VCaP (cell line): Measurements from ENCODE around the gene PSD4.

Experiments used
- H3K27ac ChIP-seq: fragments of 450-650 bp; 2 replicates; pipeline ENCODE4 v1.5.1; 2017
- TF ChIP-seq, protein P1 (sequence below): fragments of 450-650 bp; conservative IDR thresholded peaks from 2 replicates; pipeline ENCODE4 v1.5.1; 2017; ENCODE audit warnings: mild to moderate bottlenecking, moderate library complexity

PSD4 gene

DNA sequence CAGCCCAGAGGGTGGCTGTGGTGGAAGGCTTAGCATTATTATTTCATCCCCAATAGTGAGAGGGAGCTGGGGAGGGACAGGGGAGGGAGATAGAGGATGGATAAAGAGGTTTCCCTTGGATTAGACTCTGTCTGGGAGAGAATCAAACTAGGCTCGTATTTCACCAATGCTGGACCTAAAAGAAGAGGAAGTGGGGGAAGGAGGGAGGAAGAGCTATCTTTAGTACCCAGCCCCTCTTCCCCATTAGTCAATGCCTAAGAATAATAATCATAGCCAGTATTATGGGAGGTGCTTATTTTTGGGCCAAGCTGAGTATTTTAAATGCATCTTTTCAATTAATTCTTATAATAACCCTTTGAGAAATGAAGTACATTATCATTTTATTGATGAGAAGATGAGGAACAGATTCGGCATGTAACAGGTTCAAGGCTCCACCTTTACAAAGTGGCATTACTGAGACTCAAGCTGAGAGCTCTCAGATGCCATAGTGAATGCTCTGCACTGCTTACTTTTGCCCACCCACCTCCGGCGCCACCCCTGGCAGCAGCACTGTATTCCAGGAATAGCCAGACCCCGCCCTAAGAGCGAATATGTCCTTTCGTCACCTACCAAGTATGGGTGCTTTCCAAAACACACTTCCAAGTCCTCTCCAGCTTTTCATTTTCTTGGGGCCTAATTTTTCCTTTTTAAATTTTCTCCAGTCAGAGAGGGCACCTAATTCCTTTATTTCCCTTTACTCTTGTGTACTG is 83.9 kb downstream of the PSD4 start:
- TF ChIP-seq, protein P1, sequence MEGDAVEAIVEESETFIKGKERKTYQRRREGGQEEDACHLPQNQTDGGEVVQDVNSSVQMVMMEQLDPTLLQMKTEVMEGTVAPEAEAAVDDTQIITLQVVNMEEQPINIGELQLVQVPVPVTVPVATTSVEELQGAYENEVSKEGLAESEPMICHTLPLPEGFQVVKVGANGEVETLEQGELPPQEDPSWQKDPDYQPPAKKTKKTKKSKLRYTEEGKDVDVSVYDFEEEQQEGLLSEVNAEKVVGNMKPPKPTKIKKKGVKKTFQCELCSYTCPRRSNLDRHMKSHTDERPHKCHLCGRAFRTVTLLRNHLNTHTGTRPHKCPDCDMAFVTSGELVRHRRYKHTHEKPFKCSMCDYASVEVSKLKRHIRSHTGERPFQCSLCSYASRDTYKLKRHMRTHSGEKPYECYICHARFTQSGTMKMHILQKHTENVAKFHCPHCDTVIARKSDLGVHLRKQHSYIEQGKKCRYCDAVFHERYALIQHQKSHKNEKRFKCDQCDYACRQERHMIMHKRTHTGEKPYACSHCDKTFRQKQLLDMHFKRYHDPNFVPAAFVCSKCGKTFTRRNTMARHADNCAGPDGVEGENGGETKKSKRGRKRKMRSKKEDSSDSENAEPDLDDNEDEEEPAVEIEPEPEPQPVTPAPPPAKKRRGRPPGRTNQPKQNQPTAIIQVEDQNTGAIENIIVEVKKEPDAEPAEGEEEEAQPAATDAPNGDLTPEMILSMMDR: no peak
- H3K27ac ChIP-seq: no peak overlapping the region

DNA sequence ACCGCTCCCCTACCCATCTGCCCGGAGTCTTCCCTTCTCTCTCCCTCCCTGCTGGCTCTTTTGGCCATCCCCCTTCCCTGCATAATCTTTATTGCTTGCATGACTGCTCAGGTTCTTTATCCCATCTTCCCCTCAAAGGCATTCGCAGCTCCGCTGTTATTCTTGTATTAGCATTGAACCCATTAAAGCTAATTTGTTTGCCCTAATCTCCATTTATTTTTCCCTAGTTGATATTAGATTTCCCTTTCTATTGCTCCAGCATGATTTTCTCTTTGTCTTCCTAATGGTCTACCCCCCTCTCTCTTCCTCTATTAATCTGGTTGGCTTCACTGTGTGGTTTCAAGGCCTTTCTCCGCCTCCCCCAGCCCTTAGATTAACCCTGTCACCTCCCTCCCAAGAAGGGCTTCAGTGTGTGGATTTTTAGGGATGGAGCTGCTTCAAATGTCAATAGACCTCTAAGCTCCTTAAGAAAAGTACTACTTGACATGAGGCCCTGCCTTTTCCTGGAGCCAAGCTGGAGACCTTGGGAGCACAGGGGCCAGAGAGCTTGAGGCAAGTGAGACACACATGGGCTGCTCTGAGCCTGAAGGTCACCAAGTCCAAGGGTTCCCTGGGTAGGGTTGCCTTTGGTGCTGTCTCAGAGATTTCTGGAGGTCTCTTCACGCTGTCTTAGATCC is 84.8 kb downstream of the PSD4 start:
- H3K27ac ChIP-seq: no peak overlapping the region
- TF ChIP-seq, protein P1: no peak
